NCI-H2196 (cell line): Measurements from ENCODE around the gene CHMP3.

ENCODE experiments used
- DNase-seq: peaks from one replicate; lab custom pipeline; 2025; ENCODE audit not compliant: unreplicated experiment; lab: John Stamatoyannopoulos, UW

Gene CHMP3

DNA sequence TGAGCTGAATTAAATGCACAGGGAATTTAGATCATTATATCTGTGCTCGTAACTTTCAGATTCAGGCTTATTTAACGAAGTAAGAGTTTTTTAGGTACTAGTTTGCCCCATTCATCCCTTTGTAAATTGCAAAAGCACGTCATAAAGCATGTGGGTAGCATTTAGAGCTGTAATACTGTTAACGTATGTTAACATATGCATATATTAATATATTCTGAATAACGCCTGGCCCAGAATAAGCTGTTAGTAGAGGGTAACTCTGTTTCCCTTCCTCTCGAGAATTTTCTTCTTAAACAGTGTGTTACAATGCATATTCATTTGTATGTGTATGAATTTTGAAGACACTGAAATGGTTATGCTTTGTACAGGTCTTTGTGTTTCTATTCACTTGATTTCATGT, 91.6 kb downstream of the CHMP3 start:
- no peak for DNase-seq

DNA sequence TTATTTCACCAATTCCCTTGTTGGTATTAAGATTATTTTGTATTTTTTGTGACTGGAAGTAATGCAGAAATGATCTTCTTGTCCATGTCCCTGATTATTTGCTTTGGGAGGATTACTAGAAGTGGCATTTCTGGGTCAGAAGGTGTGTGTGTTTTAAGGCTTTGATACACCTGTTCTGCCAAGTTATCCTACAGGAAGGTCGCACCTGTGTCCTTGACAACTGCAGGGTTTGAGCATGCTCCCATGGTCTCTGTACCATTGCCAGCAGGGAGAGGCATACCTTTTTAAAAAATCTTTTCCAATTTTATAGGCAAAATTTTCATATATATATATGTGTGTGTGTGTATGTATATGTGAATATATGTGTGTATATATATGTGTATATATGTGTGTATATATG, 92.4 kb downstream of the CHMP3 start:
- no peak for DNase-seq

DNA sequence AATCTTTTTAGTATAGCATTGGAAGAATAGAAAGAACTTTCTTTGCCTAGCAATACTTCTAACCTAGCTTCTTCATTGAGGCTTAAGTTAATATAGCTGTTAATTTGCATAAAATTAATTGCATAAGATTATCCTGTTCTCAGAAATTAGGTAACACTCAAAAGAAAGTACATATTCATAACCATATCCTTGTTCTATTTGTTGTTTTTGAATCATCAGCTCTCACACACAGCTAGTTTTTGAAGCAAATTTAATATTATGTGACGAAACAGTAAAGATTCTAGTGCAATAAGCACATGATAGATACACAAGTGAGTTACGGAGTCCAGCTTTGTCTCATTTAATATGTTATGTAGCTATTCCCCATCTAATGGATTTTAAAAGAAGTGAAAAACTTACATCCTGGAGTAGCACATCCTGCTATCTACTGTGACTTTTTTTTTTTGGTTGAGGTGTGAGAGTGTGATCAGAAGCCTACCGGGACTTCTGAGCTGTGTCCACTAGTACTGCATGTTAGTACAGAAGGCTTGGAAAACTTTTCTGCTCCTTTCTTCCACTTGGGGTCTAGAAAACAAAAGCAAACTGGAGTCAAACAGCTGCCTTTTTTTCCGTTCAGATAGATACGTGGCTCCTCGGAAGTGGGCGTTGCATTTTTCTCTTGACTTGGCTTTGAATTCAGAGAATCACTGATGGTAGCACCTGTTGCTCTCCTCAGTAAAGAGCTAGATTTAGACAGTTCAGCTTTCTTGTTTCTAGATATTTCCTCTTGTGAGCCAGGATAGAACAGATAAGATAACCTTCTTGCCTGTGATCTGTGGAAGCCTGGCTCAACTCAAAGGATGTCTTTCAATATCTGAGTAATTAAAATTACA, 94.8 kb downstream of the CHMP3 start:
- DNase-seq = no peak

DNA sequence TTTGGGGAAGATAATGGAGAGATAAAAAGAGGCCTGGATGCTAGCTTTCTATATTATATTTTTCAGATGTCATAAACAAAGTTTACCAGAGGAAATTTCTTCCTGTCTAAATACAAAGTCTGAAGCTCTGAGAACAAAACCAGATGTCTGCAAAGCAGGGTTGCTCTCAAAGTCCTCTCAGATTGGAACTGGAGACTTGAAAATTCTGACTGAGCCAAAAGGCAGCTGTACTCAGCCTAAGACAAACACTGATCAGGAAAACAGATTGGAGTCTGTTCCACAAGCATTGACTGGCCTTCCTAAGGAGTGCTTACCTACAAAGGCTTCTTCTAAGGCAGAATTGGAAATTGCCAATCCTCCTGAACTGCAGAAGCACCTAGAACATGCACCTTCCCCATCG, 96.9 kb downstream of the CHMP3 start:
- no peak for DNase-seq

DNA sequence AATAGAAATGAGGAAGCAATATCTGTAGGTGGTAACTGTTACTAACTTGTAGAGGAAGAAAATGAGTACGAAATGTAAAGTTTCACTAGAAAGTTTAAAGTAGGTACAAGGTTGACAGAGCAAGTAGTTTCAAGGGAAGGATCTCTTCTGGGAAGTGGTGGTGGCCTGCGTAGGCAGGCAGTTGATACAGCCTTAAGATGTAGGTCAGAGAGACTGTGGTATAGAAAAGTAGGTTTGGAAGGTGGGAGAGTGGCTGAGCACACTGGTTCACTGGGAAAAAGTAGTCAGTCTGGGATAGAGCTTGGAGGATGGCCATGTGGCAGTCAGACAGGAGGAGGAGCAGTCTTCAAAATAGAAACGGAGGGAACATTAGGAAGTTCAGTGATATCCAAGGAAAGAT, 98.6 kb downstream of the CHMP3 start:
- no peak for DNase-seq

DNA sequence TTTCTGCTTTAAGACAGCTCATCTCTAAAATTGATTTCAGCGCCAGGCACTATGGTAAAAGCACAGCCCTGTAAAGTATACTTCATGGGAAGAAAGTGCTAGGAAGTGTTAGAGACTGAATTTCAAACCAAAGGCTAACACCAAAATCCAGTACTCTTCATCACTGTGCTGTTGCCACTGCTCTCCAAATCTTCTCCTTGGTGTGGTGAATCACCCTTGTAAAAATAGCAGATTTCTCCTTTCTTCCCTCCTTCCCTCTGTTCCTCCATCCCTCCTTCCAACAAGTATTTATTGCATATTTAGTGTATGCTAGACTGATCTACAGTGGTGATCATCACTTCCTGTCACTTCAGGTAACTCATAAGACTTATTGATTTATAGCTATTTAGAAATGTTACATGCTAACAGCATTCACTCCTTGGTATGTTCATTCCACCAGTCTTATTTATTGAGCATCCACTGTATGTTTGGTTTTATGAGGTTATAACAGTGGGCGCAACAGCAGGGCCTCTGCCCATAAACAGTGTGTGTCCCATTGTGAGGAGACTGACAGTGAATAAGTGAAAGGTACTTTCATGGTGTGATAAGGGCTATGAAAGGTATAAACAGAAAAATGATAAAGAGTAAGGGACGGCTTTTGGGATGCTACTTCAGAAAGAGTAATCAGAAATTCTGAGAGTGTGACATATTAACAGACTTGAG, 102.0 kb downstream of the CHMP3 start:
- no peak for DNase-seq

DNA sequence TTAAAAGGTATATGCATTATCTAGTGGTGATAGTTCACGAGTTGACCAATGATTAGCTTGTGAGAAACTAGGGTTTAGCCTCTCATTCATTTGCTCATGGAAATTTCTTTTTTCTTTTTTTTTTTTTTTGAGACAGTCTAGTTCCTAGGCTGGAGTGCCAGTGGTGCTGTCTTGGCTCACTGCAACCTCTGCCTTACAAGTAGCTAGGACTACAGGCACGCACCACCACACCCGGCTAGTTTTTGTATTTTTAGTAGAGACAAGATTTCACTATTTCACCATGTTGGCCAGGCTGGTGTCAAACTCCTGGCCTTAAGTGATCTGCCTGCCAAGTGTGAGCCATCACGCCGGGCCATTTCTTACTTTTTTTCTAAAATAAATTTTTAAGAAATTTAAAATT, 108.1 kb downstream of the CHMP3 start:
- DNase-seq = no peak

DNA sequence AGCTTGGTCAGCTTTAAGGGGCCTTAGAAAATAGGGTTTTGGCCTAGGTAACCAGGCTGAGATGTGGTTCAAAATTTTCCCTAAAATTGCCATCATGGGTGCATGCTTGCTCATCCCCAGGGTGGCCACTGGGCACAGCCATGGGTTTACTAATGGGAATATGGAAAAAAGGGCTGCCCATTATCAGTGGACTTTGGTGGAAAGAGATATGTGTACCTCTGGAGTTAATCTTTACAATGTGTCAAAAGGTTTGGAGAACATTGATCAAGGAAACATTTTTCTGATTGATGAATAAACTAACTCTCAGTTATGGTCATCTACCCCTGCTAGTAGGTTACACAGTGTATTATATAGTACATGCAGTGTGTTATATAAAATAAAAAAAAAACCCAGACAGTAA, 109.0 kb downstream of the CHMP3 start:
- DNase-seq = no peak

DNA sequence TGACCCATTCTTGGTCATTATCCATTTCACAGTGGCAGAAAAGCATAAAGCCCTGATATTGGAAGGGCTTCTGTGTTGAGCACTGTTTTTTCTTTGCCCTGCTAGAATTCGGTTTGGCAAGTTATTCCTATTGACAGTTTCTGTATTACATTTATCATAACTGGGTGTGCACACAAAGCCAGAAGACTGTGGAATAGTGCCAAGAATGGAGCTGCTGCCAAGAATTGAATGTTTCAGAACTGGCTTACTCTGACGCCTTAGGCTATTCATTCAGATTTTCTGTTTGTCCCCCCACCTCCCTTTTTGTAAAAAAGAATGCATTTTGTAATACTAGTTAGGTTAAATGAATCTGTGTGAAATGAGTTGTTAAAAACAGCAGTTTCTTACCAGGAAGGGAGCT, 109.4 kb downstream of the CHMP3 start:
- peak; percentile 33 for DNase-seq
